Measurements from ENCODE around the gene MORN1. TPM values are rescaled to one million over a fixed set of nuclear protein-coding genes. Genes with fewer than 3 reads are reported as not detected.

The MORN1 gene
- total and polyA plus RNA-seq, 2 donors (not counting 3 experiments of a cell fraction or from before 2014, with no cell fraction given): 4.3 to 6.4 TPM

GRCh38 chr1:2310332-2311183, 80.8 kb downstream of the MORN1 start:
- Histone ChIP-seq H3K9me3 (replicated peaks; ENCODE audit: control insufficient read depth, insufficient read depth, low read length) (no peaks in the 10 kb centered on the region), H3K79me2 (ENCODE audit: control insufficient read depth, insufficient read depth, low read length) (no peaks in the 10 kb centered on the region), H3K9me1 (replicated peaks; ENCODE audit: control insufficient read depth, extremely low read depth, insufficient read depth, low read length) (no peaks in the 10 kb centered on the region), H3K4me3 (replicated peaks in 1 of 3; ENCODE audit: insufficient read depth in 1 of 3, low read depth in 1 of 3, low read length in 3 of 3) (no peak overlapping the region), H3K27me3 (ENCODE audit: control insufficient read depth in 2 of 2, insufficient read depth in 2 of 2, low read length in 2 of 2) (no peaks in the 10 kb centered on the region), H3K27ac (ENCODE audit: insufficient read depth, low read depth, low read length) (no peak overlapping the region), H3K4me1 (ENCODE audit: control insufficient read depth, extremely low read depth, insufficient read depth, low read length) (peaks cover 7% of the 10 kb centered on the region), H3K4me2 (ENCODE audit: insufficient read depth, low read length) (no peak overlapping the region), H4K20me1 (replicated peaks; ENCODE audit: control insufficient read depth, extremely low read depth, insufficient read depth, low read length) (no peaks in the 10 kb centered on the region), H3K9ac (replicated peaks; ENCODE audit: extremely low read depth, insufficient read depth, low read length) (no peak overlapping the region), H3K36me3 (ENCODE audit: control insufficient read depth in 2 of 2, extremely low read depth in 1 of 2, insufficient read depth in 2 of 2, low read length in 2 of 2) (peaks cover 4 to 22% of the 10 kb centered on the region in 2 experiments), H2AFZ (ENCODE audit: low read depth, low read length) (no peak overlapping the region)
- no peak for FAIRE-seq
- intact Hi-C loops (cut with micrococcal nuclease) (loop anchor here (5.0 kb wide), 3 partner anchors 72 to 113 kb away; no protein-coding TSS in a partner anchor), dilution Hi-C loops (cut with MboI; ENCODE audit: extremely low pct_ligation_motif_present, low sequenced_read_pairs) (no loop called here)
- ChIA-PET CTCF (interaction anchor here (0.6 to 6.8 kb wide), 10 partner anchors 9 to 116 kb away, joined by 3 to 51 read pairs (median 6); partner anchors contain the start of gene FAAP20), POLR2A (interaction anchor here (1.1 kb wide), 1 partner anchor 81 kb away, joined by 4 read pairs; no protein-coding TSS in a partner anchor)
- DNase-seq (ENCODE audit: low read depth, low spot score): no peak
- no TSS peak for BruUV-seq (replicated peaks)
- TF ChIP-seq MAX (IDR thresholded peaks at IDR 0.05; ENCODE audit: insufficient read depth, insufficient read length): no peak
- TF ChIP-seq POLR2AphosphoS5 (IDR thresholded peaks at IDR 0.05; ENCODE audit: insufficient read depth, low read depth, low read length): no peak
- no peak for TF ChIP-seq MYC (IDR thresholded peaks at IDR 0.05; ENCODE audit: low read depth, low read length)
- TF ChIP-seq GATA2 (IDR thresholded peaks at IDR 0.05; ENCODE audit: insufficient read depth, insufficient read length, low read depth, low read length): no peak
- no peak for TF ChIP-seq JUN (IDR thresholded peaks at IDR 0.05; ENCODE audit: borderline replicate concordance, insufficient read depth, insufficient read length, low read depth)
- no peak for TF ChIP-seq CTCF (IDR thresholded peaks at IDR 0.05; ENCODE audit: extremely low read depth in 1 of 2, insufficient read depth in 1 of 2, low read depth in 1 of 2, low read length in 2 of 2)
